Right atrium auricular region (tissue), 2 donors: ENCODE data around the gene CCNDBP1. TPM values are rescaled to one million over a fixed set of nuclear protein-coding genes. Genes with fewer than 3 reads are reported as not detected.

Experiments
- DNase-seq: peaks from one replicate; pipeline ENCODE4 v3.0.0-alpha.2; 2019; ENCODE audit warnings: low spot score
- H3K27ac ChIP-seq, 2 donors: fragments of 200-600 bp; sonication (generic); 1 replicate in 1 of 2; 2 replicates in 1 of 2; pipeline ENCODE4 v1.5.1; 2016 to 2019
- H3K27me3 ChIP-seq, 2 donors: fragments of 200-600 bp; sonication (generic); one replicate each; pipeline versions ENCODE4 v1.5.1 to v1.6.0; 2017 to 2019
- H3K36me3 ChIP-seq: fragments of 200-600 bp; sonication (generic); one replicate; pipeline ENCODE4 v1.5.1; 2016
- H3K4me1 ChIP-seq, 2 donors: fragments of 200-600 bp; sonication (generic); one replicate each; pipeline versions ENCODE4 v1.5.1 to v1.6.0; 2017 to 2019
- H3K4me3 ChIP-seq, 2 donors: fragments of 200-600 bp; sonication (generic); 1 replicate in 1 of 2; 2 replicates in 1 of 2; pipeline ENCODE4 v1.5.1; 2017 to 2019; ENCODE audit warnings: mild to moderate bottlenecking in 1 of 2, moderate library complexity in 1 of 2
- H3K9me3 ChIP-seq, 2 donors: fragments of 200-600 bp; sonication (generic); one replicate each; pipeline ENCODE4 v1.5.1; 2019
- CTCF ChIP-seq, 2 donors: fragments of 200-600 bp; sonication (generic); IDR thresholded peaks; one replicate each; pipeline ENCODE4 v1.5.1; 2019; ENCODE audit warnings: antibody characterized with exemption in 2 of 2
- total RNA-seq, 2 donors: library from RNA; depleted of rRNA; stranded (reverse); fragments of >200 nt; gene quantifications; one replicate each; pipeline ENCODE4 v1.1.0, GENCODE V29; 2016

Gene CCNDBP1
- total RNA-seq, 2 donors from 2014 or later = 50.9 to 60.1 TPM

DNA sequence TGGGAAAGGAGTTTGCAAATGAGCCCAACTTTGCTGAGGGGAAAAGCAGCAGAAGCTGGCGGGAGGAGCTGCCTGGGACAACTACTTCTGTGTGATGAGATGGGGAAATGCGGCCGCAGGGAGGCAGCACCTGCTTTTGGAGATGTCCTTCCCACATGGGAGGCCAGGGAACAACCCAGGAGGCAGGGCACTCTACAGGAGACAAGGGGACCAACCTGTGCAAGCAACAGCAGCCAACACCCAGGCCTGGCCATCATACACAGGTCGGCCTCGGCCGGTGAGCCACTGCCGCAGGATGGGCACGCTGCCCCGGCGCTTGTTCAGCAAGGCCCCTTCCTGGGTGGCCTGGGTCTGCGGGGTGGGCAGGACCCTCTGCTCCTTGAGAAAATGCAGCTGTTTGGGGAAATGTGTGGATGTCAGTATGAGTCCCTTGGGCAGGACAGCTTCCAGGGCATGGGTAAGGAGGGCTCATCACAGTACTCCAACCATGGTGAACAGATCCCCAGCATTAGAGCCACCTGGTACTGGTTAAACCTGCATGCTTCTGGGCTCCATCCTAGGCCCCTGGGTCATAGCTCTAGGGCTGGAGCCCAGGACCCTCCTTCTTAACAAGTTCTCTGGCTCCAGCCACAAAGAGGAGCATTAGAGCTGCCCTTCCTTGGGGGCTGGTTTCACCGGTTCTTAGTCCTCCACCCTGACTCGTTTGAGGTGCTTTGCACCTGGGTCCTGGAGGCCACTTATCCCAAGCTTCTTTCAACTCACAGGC, 24.0 kb downstream of the CCNDBP1 start:
- Histone ChIP-seq H3K4me3 (no peak overlapping the region), H3K4me1 (peaks cover 0 to under 1% of the 10 kb centered on the region in 2 donors), H3K9me3 (no peaks in the 10 kb centered on the region), H3K27me3 (no peaks in the 10 kb centered on the region), H3K27ac (no peak overlapping the region), H3K36me3 (no peaks in the 10 kb centered on the region)
- no peak for DNase-seq
- TF ChIP-seq CTCF (IDR thresholded peaks at IDR 0.05) = no peak

GRCh38 chr15:43210172-43210745, 25.1 kb downstream of the CCNDBP1 start:
- Histone ChIP-seq H3K27me3 (no peaks in the 10 kb centered on the region), H3K36me3 (no peaks in the 10 kb centered on the region), H3K27ac (no peak overlapping the region), H3K4me3 (no peak overlapping the region), H3K9me3 (no peaks in the 10 kb centered on the region), H3K4me1 (peaks cover 0 to 8% of the 10 kb centered on the region in 2 donors)
- no peak for TF ChIP-seq CTCF (IDR thresholded peaks at IDR 0.05)
- DNase-seq = no peak

DNA sequence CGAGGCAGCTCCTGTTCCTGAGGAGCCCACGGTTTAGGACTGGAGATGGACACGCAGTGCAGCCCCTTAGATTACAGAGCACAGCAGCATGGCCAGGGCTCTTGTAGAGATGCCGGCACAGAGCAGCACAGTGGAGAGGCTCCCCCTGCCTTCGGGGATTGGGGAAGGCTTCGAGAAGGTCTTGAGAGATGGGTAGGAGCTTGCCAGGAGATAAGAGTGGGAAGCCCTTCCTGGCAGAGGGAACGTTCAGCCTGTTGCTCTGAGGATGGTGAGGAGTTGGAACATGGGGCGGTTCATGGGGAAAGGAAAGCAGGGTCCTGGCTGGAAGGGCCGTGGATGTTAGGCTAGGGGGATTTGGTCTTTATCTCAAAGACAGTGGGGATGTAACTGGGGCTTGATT, 25.6 kb downstream of the CCNDBP1 start:
- Histone ChIP-seq H3K27me3 (no peaks in the 10 kb centered on the region), H3K27ac (no peak overlapping the region), H3K9me3 (no peaks in the 10 kb centered on the region), H3K4me3 (no peak overlapping the region), H3K36me3 (no peaks in the 10 kb centered on the region), H3K4me1 (peaks cover 0 to 8% of the 10 kb centered on the region in 2 donors)
- no peak for DNase-seq
- TF ChIP-seq CTCF (IDR thresholded peaks at IDR 0.05) = no peak

DNA sequence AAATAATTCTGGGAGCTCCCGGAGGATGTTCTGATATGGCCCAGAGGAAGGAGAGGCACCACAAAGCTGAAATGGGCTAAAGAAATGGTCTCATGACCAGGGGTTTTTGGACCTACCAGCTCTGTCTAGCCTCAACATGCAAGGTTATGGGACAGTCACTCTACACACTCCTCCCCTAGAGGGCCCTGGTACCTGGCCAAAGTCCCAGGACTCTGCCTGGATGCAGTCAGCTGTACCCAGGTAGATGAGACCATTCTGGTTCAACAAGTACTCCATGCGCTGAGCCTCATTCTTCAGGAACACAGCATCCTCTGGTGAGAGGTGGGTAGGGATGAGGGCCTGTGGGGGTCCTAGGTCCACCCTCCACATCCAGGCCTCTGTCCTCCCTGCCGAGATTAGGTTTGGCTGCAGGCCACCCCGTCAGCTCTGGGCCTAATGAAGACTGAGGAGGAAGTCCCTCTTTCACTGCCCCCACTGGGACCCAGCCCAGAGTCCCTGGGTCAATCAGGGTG, 26.1 kb downstream of the CCNDBP1 start:
- no peak for TF ChIP-seq CTCF (IDR thresholded peaks at IDR 0.05)
- H3K27ac ChIP-seq = no peak overlapping the region
- H3K4me1 ChIP-seq = peaks cover 0 to 8% of the 10 kb centered on the region in 2 donors
- no peaks in the 10 kb centered on the region for H3K36me3 ChIP-seq
- H3K9me3 ChIP-seq = no peaks in the 10 kb centered on the region
- H3K27me3 ChIP-seq = no peaks in the 10 kb centered on the region
- H3K4me3 ChIP-seq = no peak overlapping the region
- DNase-seq = no peak

- TF ChIP-seq CTCF (IDR thresholded peaks at IDR 0.05) = no peak
- Histone ChIP-seq H3K9me3 (no peaks in the 10 kb centered on the region), H3K4me3 (no peak overlapping the region), H3K36me3 (no peaks in the 10 kb centered on the region), H3K27me3 (no peaks in the 10 kb centered on the region), H3K27ac (no peak overlapping the region), H3K4me1 (peaks cover 0 to 8% of the 10 kb centered on the region in 2 donors)
- no peak for DNase-seq
Observed at GRCh38 chr15:43212299-43212698, 27.1 kb downstream of the CCNDBP1 start.
